Measurements from ENCODE around the gene ATP2B2.

ATP2B2 gene

GRCh38 chr3:10317961-10318350, 187.4 kb downstream of the ATP2B2 start:
- DNase-seq (ENCODE audit: low read depth) = no peak
- no peak overlapping the region for H3K4me3 ChIP-seq (ENCODE audit: low read depth, low read length)
- no peak for TF ChIP-seq CTCF (IDR thresholded peaks at IDR 0.05; ENCODE audit: low read depth, low read length, missing control alignments)

- TF ChIP-seq CTCF (IDR thresholded peaks at IDR 0.05; ENCODE audit: low read depth, low read length, missing control alignments) = no peak
- no peak for DNase-seq (ENCODE audit: low read depth)
These were observed 187.9 kb downstream of the ATP2B2 start for GRCh38 chr3:10317311-10317960.

GRCh38 chr3:10315771-10316344, 189.5 kb downstream of the ATP2B2 start:
- TF ChIP-seq CTCF (IDR thresholded peaks at IDR 0.05; ENCODE audit: low read depth, low read length, missing control alignments) = peak; percentile 1
- H3K4me3 ChIP-seq (ENCODE audit: low read depth, low read length) = no peak overlapping the region
- DNase-seq (ENCODE audit: low read depth) = no peak

More at GRCh38 chr3:10317311-10317960, 187.9 kb downstream of the ATP2B2 start:
- H3K4me3 ChIP-seq (ENCODE audit: low read depth, low read length) = no peak overlapping the region

- no peak for TF ChIP-seq CTCF (IDR thresholded peaks at IDR 0.05; ENCODE audit: low read depth, low read length, missing control alignments)
- DNase-seq (ENCODE audit: low read depth) = no peak
- H3K4me3 ChIP-seq (ENCODE audit: low read depth, low read length) = no peak overlapping the region
These were observed 190.3 kb downstream of the ATP2B2 start for GRCh38 chr3:10315101-10315500.

- DNase-seq (ENCODE audit: low read depth) = no peak
- no peak for TF ChIP-seq CTCF (IDR thresholded peaks at IDR 0.05; ENCODE audit: low read depth, low read length, missing control alignments)
- H3K4me3 ChIP-seq (ENCODE audit: low read depth, low read length) = no peak overlapping the region
These were observed 192.5 kb downstream of the ATP2B2 start for GRCh38 chr3:10312861-10313260.

- no peak for TF ChIP-seq CTCF (IDR thresholded peaks at IDR 0.05; ENCODE audit: low read depth, low read length, missing control alignments)
- no peak for DNase-seq (ENCODE audit: low read depth)
- no peak overlapping the region for H3K4me3 ChIP-seq (ENCODE audit: low read depth, low read length)
These were observed 193.0 kb downstream of the ATP2B2 start for GRCh38 chr3:10312391-10312790.

GRCh38 chr3:10311710-10312109, 193.7 kb downstream of the ATP2B2 start:
- no peak for DNase-seq (ENCODE audit: low read depth)
- TF ChIP-seq CTCF (IDR thresholded peaks at IDR 0.05; ENCODE audit: low read depth, low read length, missing control alignments) = no peak
- no peak overlapping the region for H3K4me3 ChIP-seq (ENCODE audit: low read depth, low read length)
